GDM1 (cell line): ENCODE results near the gene ZNF385C.

Source experiments
- DNase-seq: peaks from one replicate; lab custom pipeline; 2025; lab: John Stamatoyannopoulos, UW

Gene ZNF385C

DNA sequence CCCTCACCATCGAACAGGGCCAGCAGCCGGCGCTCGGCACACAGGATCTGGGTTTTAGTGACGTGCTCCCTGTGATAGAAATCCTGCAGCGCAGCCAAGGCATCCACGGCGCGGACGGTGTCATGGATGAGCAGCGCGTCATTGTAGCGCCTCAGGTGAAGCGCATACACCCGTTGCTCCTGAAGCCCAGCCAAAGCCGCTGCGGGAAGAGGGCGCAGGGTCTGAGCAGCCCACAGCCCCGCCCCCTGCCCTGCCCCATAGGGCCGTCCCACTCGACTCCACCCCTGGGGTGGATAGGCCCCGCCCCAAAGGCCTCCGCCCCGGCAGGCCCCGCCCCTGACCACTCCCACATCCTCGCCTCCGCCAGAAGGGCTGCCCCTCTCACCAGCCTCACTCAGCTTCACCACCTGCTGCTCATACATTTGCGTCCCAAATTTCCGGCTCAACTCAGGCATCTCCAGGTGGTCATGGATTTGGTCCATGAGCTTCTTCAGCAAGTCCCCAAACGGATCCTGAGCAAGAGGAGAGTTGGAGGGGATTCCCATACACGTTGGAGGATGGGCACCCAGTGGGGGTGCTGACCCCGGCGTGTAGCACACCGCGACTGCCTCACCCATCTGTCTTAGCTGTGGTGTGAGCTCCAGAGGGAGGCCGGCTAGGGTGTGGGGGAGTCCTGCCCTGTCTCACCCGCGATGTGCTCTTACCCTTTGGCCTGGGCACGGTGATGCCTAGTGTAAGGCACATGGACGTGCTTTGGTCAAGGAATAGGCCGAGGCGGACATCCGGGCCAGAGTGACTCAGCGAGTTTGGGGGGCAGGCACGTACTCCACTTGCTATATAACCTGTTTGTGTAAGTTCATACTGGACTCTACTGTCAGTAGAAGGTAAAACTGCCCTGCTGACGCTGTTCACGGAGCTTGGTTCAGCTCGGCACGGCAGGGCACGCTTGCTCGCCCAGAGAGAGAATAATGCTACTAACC is 9.6 kb upstream of the ZNF385C start:
- peak; percentile 61 for DNase-seq

DNA sequence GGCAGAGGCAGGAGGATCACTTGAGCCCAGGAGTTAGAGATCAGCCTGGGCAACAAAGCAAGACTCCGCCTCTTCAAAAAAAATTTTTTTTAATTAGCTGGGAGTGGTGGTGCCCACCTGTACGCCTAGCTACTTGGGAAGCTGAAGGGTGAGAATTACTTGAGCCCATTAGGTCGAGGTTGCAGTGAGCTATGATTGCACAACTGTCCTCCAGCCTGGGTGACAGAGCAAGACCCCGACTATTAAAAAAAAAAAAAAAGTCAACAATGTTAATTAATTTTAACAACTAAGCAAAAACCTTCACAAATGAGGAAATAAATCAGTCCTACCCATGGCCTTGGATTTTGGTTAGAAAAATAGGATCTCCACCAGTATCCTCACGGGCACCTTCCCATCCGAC is 8.9 kb upstream of the ZNF385C start:
- DNase-seq = no peak

DNA sequence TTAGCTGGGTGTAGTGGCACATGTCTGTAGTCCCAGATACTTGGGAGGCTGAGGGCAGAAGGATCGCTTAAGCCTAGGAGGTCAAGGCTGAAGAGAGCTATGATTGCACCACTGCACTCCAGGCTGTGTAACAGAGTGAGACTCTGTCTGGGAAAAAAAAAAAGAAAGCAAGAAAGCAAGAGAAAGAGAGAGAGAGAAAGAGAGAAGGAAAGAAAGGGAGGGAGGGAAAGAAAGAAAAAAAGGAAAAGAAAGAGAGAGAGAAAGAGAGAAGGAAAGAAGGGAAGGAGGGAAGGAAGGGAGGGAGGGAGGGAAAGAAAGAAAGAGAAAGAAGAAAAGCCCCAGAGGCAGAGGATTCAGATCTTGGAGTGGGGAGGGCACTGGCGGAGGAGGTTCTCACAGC is 7.7 kb upstream of the ZNF385C start:
- DNase-seq = no peak

DNA sequence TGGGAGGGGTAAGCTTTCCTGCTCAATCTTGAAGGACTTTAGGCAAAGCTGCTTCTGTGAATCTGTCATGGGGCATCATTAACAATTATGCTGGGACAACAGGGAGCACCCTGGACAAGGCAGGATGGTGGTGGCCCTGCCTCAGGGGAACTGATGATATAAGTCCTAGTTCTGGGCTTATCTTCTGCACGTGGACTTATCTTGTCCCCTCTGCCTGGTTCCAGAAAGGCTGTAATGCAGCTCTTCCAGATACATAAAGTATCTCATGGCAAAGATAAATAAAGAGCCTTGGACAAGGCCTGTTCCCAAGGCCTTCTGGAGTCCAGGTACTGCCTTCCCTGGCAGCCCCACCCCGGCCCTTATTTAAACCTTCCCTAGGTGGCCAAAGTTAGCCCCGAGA is 6.0 kb upstream of the ZNF385C start:
- DNase-seq = no peak

DNA sequence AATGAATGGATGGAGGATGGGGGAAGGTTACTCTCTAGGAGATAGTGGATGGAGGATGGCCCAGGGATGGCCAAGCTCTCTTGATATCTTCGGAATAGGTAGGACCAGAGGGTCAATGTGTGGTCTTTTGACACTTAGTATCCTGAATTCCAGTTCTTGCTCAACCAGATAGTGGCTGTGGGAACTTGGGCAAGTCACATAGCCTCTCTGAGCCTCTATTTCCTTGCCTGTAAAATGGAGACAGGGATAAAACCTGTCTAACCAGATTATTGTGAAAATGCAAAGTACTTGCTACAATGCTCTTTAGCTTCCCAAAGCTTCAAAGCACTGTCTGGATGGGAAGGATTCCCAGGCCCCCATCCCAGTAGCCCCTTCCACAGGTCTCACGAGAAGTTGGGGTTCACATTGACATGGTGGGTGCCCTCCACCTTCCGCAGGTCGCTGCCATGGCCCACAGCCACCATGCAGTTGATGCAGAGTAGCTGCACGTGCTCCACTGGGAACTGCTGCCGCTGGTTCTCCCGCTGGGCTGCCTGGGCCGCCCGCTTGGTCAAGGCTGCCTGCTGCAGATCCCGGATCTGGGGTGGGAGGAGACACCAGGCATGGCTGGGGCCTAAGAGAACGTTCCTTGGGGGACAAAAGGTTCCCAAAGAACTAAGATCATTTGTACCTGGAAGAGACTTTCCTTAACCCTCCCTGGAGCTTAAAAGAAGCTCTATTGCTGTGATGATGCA is 5.1 kb upstream of the ZNF385C start:
- DNase-seq = no peak

DNA sequence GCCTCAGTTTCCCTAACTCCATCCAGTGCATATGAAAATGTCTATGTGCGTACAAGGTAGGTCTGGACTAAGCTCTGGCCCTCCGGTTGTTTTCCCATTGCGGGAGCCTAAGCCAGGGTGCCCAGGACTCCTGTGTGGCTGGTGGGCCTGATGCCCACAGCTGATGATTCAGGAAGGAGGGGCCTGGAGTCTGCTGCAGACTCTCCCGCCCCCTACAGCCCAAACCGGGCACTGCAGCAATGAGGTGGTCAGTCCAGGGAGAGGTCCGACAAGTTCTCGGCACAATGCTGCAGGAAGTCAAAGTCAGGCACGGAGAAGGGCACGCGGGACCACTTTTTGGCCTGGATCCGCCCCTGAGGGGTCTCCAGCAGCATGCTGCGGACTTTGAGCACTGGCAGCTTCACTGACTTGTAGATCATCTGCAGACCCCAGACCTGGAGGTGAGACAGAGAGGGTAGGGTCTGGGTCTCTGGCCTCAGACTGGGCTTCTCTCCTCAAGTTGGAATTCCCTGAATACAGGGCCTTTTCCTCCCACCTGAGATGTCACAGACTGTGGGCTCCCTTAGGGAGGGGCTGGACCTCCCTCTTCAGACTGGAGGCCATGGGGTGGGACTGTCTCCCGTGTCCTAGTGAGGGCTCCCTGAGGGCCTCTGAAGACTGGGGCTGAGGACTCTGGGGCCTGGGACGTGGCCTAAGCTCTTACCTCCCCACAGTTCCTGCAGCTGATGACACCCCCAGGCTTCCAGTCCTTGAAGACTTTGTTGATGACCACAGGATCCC is 3.4 kb upstream of the ZNF385C start:
- peak; percentile 41 for DNase-seq

DNA sequence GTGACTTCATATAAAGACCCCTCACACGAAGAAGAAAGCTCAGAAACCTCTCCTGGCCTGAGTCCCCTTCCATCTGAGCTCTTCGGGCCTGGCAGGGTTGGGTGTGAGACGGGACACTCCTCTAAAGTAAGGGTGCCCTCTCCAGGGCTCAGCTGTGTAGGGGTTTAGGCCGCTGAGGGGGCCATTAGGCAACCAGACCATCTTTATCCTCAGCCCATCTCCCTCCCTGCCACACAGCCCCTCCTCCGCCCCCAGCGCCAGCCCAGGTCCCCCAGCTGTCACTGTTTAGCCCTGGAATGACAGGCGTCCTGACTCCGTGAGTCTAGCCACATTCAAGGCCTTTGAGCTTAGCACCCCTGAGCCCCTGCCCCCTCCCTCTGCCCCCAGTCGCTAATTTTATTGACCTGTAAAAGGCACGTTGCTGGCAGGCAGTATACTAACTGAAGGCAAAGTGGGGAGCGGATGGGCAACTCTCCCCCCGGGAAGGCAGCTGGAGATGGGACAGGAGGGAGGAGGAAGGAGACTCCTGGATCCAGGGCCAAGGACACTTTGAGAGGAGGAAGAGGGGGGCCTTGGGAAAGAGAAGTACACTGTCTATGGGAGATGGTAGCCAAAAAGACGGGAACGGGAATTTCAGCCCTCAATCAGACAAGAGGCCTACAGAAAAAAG is 592 bp upstream of the ZNF385C start:
- DNase-seq = no peak

DNA sequence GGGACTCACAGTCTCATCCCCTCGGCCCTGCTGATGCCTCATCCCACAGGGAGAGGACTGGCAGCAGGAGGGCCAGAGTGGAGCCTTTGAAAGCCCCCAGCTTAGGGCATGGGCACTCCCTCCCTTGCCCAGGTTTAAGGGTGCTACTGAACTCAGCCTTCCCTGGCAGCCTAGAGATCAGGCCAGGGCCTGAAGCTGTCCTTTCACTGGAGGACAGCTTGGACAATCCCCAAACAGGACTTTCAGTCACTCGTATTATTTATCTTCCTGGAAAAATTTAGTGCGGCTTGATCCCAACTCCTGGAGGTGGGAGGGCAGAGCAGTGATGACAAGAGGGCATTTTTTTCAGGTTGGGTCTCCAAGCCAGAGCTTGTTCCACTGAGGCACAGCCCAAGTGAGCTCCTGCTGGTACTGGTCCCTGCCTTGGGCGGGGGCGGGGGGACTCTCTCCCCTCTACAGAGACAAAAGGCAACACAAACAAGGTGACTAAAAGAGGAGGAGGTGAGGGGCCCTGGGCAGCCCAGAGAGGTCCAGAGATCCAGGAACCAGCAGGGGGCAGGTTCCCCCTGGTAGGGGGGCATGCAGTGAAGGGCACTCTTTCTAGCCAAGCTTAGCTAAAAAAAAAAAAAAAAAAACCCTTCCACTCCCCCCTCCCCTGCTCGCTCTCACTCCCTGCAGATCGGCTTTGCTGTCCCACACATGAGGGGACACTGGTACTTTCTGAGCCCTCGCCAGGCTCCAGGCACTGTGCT is 1.7 kb downstream of the ZNF385C start:
- no peak for DNase-seq

DNA sequence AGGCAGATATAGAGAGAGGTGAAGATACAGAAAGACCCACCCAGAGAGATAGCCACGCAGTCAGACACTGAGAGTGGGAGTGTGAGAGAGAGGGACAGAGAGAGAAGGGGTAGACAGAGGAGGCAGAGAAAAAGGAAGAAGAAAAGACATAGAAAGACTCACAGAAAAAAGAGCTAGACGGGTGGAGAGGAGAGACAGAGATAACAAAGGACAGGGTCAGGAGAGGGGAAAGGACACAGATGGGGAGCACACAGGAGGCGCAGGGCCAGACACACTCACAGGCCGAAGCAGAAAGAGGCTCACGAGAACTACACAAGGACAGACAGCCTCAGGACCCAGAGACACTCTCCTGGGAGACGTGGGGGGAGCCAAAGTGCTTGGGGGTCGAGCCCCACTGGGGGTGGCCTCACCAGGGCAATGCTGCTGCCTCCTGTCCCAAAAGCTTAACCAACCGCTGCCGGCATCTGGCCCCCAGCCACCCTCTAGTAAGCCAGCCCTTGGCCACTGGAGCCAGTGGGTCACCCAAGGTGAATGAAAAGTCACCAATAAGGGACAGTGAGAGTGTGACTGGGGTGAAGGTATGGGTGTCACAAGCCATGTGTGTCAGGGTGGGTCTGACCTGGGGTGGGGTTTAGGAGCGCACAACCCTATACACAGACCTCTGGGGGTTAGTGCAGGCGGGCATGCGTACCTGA is 3.8 kb downstream of the ZNF385C start:
- DNase-seq = no peak

DNA sequence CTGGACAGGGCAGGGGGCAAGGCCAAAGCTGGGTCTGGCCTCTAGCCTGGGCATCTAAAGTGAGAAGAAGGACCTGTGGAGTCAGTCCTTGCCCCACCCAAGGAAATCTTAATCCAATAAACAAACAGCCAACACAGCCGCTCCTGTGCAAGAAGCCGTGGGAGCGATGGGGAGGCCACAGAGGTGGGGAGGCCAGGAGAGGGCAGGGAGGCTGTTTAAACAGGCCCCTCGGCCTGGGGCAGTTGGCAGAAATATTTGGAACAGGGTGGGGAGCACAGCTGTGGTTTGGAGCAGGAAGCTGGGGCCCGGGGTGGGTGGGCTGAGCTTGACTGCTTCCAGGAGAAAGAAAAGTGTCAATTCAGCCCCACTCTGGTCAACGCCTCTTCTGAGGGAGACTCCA is 5.3 kb downstream of the ZNF385C start:
- DNase-seq = no peak

DNA sequence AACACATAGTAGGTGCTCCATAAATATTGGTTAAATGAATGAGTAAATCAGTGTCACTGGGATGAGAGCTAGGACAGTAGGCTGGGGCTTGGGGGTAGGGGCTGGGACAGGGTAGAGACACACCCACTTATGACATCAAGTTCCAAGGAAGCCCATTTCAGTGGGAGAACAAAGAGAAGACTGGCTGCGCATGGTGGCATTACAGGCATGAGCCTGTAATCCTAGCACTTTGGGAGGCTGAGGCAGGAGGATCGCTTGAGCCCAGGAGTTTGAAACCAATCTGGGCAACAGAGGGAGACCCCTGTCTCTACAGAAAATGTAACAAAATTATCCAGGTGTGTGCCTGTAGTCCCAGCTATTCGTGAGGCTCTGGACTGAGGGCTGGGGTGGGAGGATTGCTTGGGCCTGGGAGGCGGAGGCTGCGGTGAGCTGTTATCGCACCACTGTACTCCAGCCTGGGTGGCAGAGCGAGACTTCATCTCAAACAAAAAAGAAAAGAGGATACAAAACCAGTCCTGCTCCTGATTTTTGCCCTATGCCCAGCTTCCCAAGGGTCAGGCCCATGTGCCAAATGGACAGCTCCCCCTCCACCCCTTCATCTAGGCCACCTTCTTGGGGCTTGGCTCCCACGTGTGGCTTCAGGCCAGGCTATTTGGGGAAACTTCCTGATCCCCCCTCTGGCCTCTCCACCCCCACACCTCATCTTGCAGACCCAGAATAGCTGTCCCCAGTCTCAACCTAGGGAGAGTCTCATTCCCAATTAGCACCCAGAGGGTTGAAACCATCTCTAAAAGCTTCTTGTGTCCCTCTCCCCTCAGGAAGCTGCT is 7.1 kb downstream of the ZNF385C start:
- no peak for DNase-seq

DNA sequence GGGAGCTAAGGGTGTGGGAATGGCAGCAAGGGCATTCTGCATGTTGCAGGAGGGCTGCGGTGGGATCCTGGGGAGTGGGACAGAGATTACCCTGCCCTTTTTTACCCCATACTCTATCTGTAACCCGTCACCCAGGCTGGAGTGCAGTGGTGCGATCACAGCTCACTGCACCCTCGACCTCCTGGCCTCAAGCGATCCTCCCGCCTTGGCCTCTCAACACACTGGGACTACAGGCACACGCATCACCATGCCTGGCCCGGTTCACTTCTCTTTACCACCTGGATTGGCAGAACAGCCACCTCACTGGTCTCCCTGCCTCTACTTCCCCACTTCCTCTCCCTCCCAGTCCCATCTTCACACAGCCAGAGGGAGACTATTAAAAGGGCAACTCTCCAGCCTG is 9.5 kb downstream of the ZNF385C start:
- DNase-seq = no peak

DNA sequence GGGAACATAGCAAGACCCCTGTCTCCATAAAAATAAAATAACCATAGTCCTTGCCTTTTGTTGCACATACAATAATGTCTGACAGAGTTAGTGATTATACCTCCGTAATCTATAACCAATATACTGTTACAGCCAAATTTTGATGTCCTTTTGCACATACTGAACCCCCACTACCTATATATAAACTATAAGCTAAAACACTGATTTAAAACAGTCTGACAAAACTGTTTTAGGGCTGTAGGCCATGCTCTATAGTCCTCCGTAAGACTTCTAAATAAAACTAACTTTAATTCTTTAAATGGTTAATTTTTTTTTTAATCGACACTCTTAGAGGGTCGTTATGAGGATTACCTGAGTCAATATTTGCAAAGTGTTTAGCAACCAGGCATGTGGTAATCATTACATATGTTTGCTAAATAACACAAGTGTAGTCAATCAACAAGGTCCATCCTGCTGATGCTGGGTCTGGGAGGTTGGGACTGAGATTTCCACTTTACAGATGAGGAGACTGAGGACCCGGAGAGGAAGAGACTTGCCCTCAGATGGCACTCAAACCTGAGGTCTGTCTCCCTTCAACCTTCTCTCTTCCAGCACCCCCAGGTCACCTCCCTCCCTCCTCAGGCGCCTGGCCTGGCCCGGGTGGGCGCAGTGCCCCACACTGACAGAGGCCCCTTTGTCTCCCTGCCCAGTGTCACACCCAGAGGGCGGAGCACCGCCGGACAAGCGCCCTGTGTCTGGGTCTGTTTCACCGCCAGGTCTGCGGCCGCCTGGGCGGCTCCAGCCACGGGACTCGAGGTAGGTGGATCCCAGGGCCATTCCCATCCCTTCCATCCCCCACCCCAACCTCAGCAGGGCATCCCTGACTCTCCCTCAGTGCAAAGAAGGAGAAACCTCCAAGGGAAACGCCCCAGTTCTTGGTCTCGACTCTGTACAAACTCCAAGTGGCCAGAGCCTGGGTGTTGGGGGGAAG is 10.3 kb downstream of the ZNF385C start:
- DNase-seq = no peak

DNA sequence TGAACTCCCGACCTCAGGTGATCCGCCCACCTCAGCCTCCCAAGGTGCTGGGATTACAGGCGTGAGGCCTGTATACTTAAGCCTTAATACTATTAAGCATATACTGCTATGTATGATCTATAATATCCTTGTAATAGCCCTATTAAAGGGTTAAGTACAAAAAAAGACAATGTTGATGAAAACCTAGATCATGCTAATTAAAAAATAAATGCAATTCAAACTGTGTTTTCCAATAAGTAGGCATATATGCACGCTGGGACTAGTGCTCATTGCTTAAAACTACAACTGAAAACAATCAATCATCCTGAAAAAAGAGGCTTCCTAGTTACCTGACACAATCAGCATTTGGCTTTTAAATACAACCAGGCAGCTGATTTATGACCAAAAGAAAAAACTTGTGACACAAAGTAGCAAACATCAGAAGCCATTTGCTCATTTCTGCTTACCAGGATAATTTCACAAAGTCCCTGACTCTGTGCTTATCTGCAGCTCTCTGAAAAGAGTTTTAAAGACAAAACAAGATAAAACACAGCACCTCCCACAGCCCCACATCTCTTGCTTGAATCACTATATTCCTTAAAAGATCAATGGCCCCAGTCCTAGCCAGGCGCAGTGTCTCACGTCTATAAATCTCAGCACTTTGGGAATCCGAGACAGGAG is 11.1 kb downstream of the ZNF385C start:
- no peak for DNase-seq

DNA sequence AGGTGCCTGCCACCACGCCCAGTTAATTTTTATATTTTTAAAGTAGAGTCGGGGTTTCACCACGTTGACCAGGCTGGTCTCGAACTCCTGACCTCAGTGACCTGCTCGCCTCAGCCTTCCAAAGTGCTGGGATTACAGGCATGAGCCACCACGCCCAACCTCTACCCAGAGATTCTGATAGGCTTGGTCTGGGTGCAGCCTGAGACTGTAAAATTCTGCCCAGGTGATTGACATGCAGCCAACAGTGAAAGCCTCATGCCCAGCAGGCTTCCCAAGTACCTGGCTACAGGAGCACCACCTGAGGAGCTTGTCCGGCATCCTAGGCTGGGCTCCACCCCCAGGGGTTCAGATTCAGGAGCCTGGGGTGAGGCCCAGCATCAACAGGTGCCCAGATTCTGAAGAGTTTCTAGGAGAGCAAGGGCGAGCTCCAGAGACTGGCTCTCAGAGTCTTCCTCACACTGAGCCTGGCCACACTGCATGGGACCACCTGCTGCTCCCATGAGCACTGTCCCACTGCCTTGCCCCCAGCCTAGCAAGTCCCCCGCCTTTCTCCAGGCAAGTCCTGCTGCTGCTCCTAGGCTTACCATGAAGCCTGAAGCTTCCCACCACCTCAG is 16.6 kb downstream of the ZNF385C start:
- no peak for DNase-seq

DNA sequence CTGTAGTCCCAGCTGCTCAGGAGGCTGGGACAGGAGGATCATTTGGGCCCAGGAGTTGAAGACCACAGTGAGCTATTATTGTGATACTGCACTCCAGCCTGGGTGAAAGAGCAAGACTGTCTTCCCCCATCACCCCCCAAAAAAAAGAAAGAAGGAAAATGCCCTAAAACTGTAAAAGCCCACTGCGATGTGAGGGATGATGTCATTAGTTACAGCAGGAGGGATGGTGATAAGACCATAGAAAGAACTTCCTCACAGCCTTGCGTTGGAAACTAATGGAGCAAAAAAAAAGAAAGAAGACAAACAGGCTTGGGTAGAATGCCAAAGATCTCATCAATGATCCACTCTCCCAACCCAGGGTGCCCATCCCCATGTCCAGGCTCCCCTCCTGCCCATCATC is 18.7 kb downstream of the ZNF385C start:
- DNase-seq = no peak

DNA sequence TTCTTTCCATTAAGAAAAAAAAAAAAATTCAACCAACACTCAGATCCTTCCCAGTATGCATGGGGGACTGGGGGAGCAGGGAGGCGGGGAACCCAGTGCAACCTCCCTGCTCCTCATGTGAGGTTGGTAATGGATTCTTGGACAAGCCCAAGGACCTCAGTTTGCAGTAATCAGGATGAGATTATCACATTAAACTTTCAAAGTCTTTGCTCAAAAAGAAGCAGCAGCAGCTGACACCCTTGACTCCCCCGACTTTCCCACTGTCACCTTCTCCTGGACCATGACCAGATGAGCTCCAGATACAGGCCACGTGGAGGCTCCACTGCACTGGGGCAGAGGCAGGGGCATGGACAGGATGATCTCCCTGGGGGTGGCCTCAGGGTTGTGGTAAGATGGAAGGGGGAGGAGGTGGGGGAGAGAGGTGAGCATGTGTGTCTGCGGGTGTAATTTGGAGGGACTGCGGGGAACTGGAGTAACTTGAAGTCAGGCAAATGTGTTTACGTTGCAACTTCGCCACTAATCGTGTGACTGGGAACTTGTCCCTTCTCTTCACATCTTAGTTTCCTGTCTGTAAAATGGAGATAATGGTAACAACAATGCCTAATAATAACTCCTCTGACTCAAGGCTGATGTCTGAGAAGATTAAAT is 19.8 kb downstream of the ZNF385C start:
- DNase-seq = no peak
